GM18861 (cell line): ENCODE measurements around the gene HMGB2.
A peak's percentile ranks its signal among the peaks of the same experiment; 100 is the strongest.

ENCODE experiments used
- ATAC-seq: cut with Tn5 transposase; IDR thresholded peaks from one replicate; pipeline ENCODE4 v1.9.1; 2021; ENCODE audit not compliant: unreplicated experiment

HMGB2 gene

DNA sequence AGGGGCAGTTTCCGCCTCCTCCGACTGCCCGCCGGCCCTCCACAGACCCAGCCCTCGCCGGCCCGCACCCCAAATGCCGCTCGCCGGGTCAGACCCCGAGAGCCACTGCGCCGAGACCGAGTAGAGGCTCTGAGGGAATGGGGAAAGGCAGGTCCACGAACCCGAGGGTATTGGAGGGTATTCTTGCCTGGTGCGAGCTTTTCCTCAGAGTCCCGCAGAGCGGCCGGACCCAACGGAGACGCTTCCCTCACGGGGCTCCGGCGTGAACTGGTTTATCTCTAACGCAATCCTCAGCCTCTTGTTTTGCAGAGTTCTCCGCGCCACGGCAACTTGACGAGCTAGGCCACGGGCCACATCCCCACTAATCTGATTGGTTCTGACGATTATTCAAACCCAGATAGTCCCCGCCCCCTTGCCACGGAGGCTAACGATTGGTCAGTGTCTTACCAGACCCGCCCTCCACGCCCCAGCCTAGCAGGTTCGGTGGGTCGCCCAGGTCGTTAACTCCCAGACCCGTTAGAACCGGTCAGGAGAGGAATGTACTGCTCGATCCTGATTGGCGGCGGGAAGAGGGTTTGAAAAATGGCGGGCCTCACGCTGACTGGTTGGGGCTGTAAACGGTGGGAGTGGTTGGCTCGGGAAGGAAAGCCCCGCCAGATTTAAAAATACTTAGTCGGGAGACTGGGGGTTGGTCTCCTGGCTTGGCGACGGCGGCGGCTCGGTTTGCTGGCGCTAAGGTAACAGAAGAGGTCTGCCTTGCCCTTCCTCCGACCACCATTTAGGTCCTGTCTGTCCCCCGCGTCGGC, at the start of gene HMGB2:
TSS of gene HMGB2 (minus strand) at position 274 of the 806 bp plus-strand sequence. CDS start 709 bp downstream, outside the sequence.
- peak; percentile 85 for ATAC-seq

GRCh38 chr4:173382349-173382748, 48.2 kb upstream of the HMGB2 start:
- no peak for ATAC-seq

- ATAC-seq, result no peak
Observed at GRCh38 chr4:173381610-173382009, 47.5 kb upstream of the HMGB2 start.

DNA sequence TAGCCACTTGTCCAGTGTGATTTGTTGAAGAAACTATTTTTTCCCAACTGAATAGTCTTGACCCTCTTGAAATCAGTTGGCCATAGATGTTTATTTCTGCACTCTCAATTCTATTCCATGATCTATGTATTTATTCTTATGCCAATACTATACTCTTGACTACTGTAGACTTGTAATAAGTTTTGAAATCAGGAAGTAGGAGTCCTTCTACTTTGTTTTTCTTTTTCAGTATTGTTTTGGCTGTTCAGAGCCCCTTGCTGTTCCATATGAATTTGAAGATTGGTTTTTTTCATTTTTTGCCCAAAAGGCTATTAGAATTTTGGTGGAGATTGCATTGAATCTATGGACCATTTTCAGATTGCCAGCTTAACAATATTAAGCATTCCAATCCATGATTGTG, 46.8 kb upstream of the HMGB2 start:
- ATAC-seq, result no peak

GRCh38 chr4:173379929-173380328, 45.8 kb upstream of the HMGB2 start:
- ATAC-seq, result no peak

GRCh38 chr4:173374588-173374987, 40.4 kb upstream of the HMGB2 start:
- no peak for ATAC-seq

GRCh38 chr4:173371292-173372192, 37.4 kb upstream of the HMGB2 start:
- ATAC-seq, result peak; percentile 11

- peak; percentile 53 for ATAC-seq
Observed at GRCh38 chr4:173370477-173371291, 36.5 kb upstream of the HMGB2 start, which contains the start of gene SAP30. Gene SAP30, plus strand, starts transcription at chr4:173370954. Its CDS starts 229 bp downstream, at chr4:173371183.

DNA sequence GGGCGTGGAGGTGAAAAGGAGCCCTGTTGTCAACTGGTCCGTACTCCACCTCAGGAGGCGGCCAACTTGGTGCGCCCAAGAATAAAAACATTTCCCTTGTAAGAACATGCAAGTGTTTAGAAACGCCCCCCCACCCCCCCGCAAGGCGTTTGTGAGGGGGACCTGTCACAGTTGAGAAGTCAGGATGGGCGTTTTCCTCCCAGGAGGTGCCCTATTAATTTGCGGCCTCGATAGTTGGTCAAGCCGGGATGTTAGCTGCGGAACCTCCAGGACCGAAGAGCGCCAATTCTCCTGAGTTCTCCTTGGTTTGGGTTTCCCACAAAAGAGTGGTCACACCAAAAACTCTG, 35.9 kb upstream of the HMGB2 start:
- ATAC-seq, result no peak

GRCh38 chr4:173367946-173368345, 33.8 kb upstream of the HMGB2 start:
- no peak for ATAC-seq

DNA sequence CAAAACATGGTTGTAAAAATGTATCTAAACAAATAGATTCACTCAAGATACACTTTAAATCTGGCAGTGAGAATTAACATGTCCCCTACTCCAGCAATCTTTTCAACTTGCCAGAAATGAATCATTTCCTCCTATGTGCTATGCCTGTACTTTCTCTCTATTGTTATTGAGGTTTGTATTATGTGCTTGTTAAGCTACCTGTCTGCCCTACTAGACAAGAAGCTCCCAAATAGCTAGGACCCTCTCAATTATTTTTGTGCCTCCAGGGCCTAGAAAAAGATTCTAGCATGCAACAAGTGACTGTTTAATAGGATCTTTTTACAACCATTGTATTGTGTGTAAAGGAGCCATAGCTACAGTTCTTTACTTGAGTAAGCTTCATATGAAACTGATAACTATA, 33.1 kb upstream of the HMGB2 start:
- ATAC-seq, result peak; percentile 32

GRCh38 chr4:173365359-173365996, 31.3 kb upstream of the HMGB2 start:
- no peak for ATAC-seq

DNA sequence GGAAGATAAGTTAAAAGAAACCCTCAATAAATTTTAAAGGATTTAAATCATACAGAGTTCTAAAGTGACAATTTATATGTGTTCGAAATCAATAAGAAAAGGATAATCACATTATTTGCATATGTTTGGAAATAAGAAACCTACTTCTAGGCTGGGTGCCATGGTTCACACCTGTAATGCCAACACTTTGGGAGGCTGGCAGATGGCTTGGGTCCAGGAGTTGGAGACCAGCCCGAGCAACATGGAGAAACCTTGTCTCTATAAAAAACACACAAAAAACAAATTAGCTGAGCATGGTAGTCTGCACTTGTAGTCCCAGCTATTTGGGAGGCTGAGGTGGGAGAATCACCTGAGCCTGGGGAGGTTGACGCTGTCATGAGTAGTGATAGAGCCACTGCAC, 28.5 kb upstream of the HMGB2 start:
- ATAC-seq, result no peak

GRCh38 chr4:173360587-173361221, 26.5 kb upstream of the HMGB2 start:
- no peak for ATAC-seq

DNA sequence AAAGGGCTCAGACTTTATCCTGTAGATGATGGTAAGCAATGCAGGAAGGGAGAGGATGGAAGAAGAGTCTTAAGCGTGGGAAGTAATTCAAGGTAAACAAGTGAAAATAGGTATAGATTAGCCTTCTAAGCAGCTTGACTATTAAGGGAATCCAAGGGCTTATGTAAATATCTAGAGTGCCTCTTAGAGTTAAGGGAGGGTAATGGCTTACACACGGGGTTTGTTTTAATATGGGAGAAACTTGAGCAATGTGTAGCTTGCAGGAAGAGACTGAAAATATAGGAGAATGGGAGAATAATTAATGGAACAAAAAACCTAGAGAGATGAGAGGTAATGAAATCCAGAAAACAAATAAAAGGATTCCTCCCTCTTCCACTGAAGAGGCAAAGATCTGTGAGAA, 23.8 kb upstream of the HMGB2 start:
- ATAC-seq, result no peak

GRCh38 chr4:173347467-173347866, 13.3 kb upstream of the HMGB2 start:
- ATAC-seq, result no peak

- no peak for ATAC-seq
Observed at GRCh38 chr4:173346074-173346473, 11.9 kb upstream of the HMGB2 start.

- ATAC-seq, result no peak
Observed at GRCh38 chr4:173345648-173346047, 11.5 kb upstream of the HMGB2 start.

DNA sequence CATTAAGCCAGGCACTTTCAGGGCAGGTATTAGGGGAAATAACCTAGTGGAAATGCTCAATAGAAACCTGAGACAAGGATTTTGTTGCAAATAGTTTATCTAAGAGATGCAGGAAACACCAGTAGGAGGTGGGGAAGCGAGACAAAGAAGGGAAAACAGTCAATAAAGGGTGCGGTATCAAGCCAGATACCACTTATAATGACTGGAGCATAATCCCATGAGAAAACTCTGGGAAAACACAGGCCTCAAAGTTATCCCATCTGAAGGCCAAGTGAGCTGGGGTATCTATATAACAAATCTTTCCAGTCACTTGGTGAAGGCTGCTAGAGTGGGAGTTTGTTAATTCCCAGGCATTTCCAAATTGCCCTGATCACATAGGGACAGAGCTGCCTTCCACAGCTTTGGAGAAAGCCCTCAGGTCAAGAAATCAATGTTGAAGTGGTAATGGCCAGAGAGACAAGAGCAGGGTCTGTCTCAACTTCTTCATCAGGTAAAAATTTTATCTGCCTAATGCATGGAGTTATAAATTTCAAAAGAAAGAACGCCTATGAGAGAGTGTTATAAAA, 9.8 kb upstream of the HMGB2 start:
- no peak for ATAC-seq

- ATAC-seq, result no peak
Observed at GRCh38 chr4:173337463-173337862, 3.3 kb upstream of the HMGB2 start.
